AG09309 (cell line): Measurements from ENCODE around the gene CLTA.
"Not testable (repeated sequence)": the region's sequence is repeated elsewhere in the genome, so short reads cannot be mapped to it uniquely, and the experiment has no call there.

Experiments used
- DNase-seq: peaks from one replicate; pipeline ENCODE4 v3.0.0-alpha.2; 2010; ENCODE audit warnings: low read depth
- H3K4me3 ChIP-seq: 2 replicates; pipeline ENCODE4 v1.5.1; 2011; ENCODE audit warnings: mild to moderate bottlenecking, low read depth, low read length, moderate library complexity; ENCODE audit not compliant: control insufficient read depth
- TF ChIP-seq, protein P1 (sequence below): IDR thresholded peaks from 2 replicates; pipeline ENCODE4 v1.5.1; 2011; ENCODE audit warnings: mild to moderate bottlenecking, low read depth, low read length, inconsistent platforms; ENCODE audit not compliant: insufficient read depth, control insufficient read depth; ENCODE audit errors: missing control alignments

CLTA gene

DNA sequence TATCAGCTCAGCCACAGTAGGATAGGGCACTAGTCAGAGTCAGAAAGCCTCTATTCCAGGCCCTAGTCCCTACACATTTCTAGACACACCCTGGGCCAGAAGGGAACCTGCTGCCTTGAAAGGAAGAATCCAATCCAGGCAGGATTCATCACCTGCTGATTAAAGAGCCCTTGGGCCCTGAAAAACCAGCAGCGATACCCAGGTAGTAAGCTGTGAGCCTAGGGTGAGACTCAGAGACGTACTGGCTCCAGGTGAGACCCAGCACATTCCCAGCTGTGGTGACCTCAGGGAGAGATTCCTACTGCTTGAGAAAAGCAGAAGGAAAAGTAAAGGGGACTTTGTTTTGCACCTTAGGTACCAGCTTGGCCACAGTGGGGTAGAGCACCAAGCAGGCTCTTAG, 16.9 kb upstream of the CLTA start:
- no peak overlapping the region for H3K4me3 ChIP-seq
- TF ChIP-seq, protein P1, sequence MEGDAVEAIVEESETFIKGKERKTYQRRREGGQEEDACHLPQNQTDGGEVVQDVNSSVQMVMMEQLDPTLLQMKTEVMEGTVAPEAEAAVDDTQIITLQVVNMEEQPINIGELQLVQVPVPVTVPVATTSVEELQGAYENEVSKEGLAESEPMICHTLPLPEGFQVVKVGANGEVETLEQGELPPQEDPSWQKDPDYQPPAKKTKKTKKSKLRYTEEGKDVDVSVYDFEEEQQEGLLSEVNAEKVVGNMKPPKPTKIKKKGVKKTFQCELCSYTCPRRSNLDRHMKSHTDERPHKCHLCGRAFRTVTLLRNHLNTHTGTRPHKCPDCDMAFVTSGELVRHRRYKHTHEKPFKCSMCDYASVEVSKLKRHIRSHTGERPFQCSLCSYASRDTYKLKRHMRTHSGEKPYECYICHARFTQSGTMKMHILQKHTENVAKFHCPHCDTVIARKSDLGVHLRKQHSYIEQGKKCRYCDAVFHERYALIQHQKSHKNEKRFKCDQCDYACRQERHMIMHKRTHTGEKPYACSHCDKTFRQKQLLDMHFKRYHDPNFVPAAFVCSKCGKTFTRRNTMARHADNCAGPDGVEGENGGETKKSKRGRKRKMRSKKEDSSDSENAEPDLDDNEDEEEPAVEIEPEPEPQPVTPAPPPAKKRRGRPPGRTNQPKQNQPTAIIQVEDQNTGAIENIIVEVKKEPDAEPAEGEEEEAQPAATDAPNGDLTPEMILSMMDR, result no peak
- DNase-seq, result no peak

DNA sequence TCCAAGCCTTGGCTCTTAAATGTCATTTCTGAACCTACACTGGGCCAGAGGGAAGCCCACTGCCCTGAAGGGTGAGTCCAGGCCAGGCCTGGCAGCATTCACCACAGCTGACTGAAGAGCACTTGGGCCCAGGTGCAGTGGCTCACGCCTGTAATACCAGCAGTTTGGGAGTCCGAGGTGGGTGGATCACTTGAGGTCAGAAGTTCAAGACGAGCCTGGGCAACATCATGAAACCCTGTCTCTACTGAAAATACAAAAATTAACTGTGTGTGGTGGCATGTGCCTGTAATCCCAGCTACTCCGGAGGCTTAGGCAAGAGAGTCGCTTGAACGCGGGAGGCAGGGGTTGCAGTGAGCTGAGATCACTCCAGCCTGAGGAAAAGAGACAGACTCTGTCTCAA, 16.4 kb upstream of the CLTA start:
- no peak for DNase-seq
- H3K4me3 ChIP-seq, result no peak overlapping the region
- TF ChIP-seq, protein P1, result no peak

DNA sequence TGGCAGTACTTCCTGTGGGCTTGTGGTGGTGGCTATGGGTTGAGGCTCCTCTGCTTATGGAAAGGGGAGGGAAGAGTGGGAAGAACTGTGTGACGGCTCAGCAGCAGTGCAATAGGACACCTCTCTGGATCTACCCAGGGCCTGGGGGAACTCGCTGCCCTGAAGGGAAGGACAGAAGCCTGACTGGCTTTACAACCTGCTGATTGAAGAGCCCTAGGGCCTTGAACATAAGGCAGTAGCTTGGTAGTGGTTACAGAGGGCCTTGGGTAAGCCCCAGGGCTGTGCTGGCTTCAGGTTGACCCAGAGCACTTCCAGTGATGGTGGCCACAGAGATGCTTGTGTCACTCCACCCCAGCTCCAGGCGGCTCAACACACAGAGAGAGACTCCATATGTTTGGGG, 16.0 kb upstream of the CLTA start:
- H3K4me3 ChIP-seq, result no peak overlapping the region
- DNase-seq, result no peak
- TF ChIP-seq, protein P1, result no peak

DNA sequence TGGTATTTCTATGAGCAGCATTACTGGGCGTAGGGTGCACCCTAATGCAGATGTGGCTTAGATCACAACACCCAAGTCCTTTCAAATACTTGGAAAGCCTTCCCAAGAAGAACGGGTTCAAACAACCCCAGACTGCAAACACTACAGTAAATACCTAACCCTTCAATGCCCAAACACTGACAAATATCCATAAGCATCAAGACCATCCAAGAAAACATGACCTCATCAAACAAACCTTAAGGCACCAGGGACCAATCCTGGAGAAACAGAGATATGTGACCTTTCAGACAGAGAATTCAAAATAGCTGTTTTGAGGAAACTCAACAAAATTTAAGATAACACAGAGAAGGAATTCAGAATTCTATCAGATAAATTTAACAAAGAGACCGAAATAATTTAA, 15.5 kb upstream of the CLTA start:
- not testable (repeated sequence) for H3K4me3 ChIP-seq, DNase-seq

DNA sequence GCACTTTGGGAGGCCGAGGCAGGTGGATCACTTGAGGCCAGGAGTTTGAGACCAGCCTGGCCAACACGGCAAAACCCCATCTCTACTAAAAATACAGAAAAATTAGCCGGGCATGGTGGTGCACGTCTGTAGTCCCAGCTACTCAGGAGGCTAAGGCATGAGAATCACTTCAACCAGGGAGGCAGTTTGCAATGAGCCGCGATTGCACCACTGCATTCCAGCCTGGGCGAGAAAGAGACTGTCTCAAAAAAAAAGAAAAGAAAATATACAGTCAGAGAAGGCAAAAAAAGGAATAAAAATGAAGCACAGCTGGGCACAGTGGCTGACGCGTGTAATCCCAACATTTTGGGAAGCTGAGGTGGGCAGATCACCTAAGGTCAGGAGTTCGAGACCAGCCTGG, 14.2 kb upstream of the CLTA start:
- not testable (repeated sequence) for H3K4me3 ChIP-seq, DNase-seq

DNA sequence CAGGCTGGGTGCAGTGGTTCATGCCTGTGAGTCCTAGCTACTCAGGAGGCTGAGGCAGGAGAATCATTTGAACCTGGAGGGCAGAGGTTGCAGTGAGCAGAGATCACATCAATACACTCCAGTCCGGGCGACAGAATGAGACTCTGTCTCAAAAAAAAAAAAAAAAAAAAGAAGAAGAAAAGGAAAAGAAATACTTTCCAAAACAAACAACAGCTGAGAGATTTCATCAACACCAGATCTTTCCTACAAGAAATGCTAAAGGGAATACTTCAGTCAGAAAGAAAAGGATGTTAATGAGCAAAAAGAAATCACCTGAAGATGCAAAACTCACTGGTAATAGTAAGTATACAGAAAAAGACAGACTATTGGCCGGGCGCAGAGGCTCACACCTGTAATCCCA, 13.2 kb upstream of the CLTA start:
- DNase-seq, result no peak
- TF ChIP-seq, protein P1, result no peak

DNA sequence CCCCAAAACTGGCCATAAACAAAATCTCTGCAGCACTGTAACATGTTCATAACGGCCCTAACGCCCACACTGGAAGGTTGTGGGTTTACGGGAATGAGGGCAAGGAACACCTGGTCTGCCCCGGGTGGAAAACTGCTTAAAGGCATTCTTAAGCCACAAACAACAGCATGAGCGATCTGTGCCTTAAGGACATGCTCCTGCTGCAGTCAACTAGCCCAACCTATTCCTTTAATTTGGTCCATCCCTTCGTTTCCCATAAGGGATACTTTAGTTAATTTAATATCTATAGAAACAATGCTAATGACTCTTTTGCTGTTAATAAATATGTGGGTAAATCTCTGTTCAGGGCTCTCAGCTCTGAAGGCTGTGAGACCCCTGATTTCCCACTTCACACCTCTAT, 10.5 kb upstream of the CLTA start:
- DNase-seq, H3K4me3 ChIP-seq: not testable (repeated sequence)

More for the DNA sequence above, 13.2 kb upstream of the CLTA start:
- no peak overlapping the region for H3K4me3 ChIP-seq

DNA sequence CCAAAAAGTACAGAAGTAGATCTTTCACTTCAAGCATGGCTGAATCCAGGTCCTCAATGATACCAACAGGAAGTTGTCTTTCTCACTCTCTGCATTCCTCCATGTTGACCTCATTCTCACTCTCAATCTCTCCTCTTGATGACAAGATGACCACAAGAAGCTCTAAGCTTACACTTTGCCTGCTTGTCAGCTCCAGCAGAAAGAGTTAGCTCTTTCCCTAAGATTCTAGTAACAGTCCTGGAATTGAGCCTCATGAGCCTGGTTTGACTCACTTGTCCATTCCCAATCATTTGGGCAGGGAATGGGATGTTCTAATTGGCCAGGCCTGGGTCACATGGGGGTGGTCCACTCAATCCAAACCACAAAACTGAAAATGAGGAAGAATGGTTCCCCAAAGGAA, 3.3 kb upstream of the CLTA start:
- peak; percentile 65 for DNase-seq
- H3K4me3 ChIP-seq, result no peak overlapping the region
- TF ChIP-seq, protein P1, result no peak

DNA sequence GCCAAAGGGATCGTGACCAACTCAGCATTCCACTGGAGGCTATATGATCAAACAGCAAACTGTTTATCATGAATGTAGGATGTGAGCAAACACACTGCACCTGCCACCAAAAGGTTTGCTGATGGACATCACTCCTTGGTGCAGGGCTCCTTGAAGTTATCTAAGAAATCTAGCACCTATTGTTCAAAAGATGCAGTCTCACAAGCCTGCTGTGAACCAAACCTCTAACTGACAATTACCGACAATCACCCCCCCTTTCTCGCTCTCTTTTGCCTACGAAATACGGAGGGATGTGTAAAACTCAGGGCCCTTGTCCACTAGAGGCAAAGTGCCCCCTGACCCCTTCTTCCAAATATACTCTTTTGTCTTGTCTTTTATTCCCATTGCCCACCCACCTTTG, 2.5 kb upstream of the CLTA start:
- TF ChIP-seq, protein P1, result no peak
- H3K4me3 ChIP-seq, result no peak overlapping the region
- DNase-seq, result no peak
